ENCODE measurements around the gene MAD1L1. TPM values are rescaled to one million over a fixed set of nuclear protein-coding genes. Genes with fewer than 3 reads are reported as not detected.

The MAD1L1 gene
- total and polyA plus RNA-seq, 2 of the 4 experiments (the other 2 are of a cell fraction) = 29.0 to 40.9 TPM

- no peaks in the 10 kb centered on the region for H3K27me3 ChIP-seq (ENCODE audit: control insufficient read depth, insufficient read depth, low read length)
- H3K9ac ChIP-seq (ENCODE audit: low read depth, low read length) = no peak overlapping the region
- no peaks in the 10 kb centered on the region for H4K20me1 ChIP-seq (ENCODE audit: insufficient read depth, low read length)
- H3K36me3 ChIP-seq (ENCODE audit: control insufficient read depth, insufficient read depth, low read length) = peaks cover 13% of the 10 kb centered on the region
- ATAC-seq (ENCODE audit: low read depth) (no peak), DNase-seq (no peak)
- no peaks in the 10 kb centered on the region for H3K9me1 ChIP-seq (ENCODE audit: insufficient read depth, low read length)
- in situ Hi-C loops (cut with MboI; ENCODE audit: low sequenced_read_pairs) (no loop called here), intact Hi-C loops (cut with micrococcal nuclease) (no loop called here), dilution Hi-C loops (cut with HindIII; ENCODE audit: low sequenced_read_pairs, unreplicated experiment) (no loop called here)
- no peak overlapping the region for H2AK9ac ChIP-seq (replicated peaks; ENCODE audit: low read depth, low read length, poor library complexity)
- H2BK15ac ChIP-seq (ENCODE audit: low read depth, low read length) = no peak overlapping the region
- no peak overlapping the region for H3K18ac ChIP-seq (ENCODE audit: low read depth, low read length)
- no peaks in the 10 kb centered on the region for H3K4me1 ChIP-seq (ENCODE audit: control insufficient read depth, insufficient read depth, low read length)
- H2BK120ac ChIP-seq (ENCODE audit: low read depth, low read length) = no peak overlapping the region
- no peak overlapping the region for H3K56ac ChIP-seq (ENCODE audit: extremely low read depth, insufficient read depth, low read length)
- BruUV-seq (replicated peaks) = no TSS peak
- no peak overlapping the region for H4K91ac ChIP-seq (ENCODE audit: insufficient read depth, low read depth, low read length)
- CTCF ChIA-PET = no interaction called here
- H4K5ac ChIP-seq (ENCODE audit: low read depth, low read length) = no peak overlapping the region
- 79% methylated on average over 7 of the region's 19 CpGs; no CpG with 5 or more reads in 1 of the 2 experiments for WGBS, 2 experiments (ENCODE audit: extremely low coverage in 2 of 2, insufficient read length in 1 of 2)
- H3K27ac ChIP-seq (ENCODE audit: insufficient read depth, low read length) = no peak overlapping the region
- H3K23ac ChIP-seq (ENCODE audit: low read depth, low read length) = no peak overlapping the region
- H3K79me1 ChIP-seq (ENCODE audit: low read depth in 1 of 2, low read length in 2 of 2) = no peaks in the 10 kb centered on the region
- no peak overlapping the region for H3K4me3 ChIP-seq (ENCODE audit: insufficient read depth, low read depth, low read length)
- no peak for TF ChIP-seq BHLHE40 (IDR thresholded peaks at IDR 0.05; ENCODE audit: low read depth, low read length)
- H3K14ac ChIP-seq (replicated peaks; ENCODE audit: low read depth, low read length) = no peak overlapping the region
- H3K4me2 ChIP-seq (ENCODE audit: low read depth, low read length) = no peak overlapping the region
- no peak overlapping the region for H2AFZ ChIP-seq (replicated peaks; ENCODE audit: low read length, poor library complexity)
- no peak overlapping the region for H2BK5ac ChIP-seq (ENCODE audit: low read depth, low read length, poor library complexity, severe bottlenecking)
- POLR2A ChIA-PET (ENCODE audit: unreplicated experiment) = no interaction called here
- H2AK5ac ChIP-seq (ENCODE audit: low read depth, low read length) = no peak overlapping the region
- H3K9me3 ChIP-seq (ENCODE audit: control insufficient read depth, insufficient read depth, low read length) = peaks cover 3% of the 10 kb centered on the region; the same call in 1 of the 2 replicates
- no peak overlapping the region for H2BK20ac ChIP-seq (ENCODE audit: low read depth, low read length)
- H3K4ac ChIP-seq (ENCODE audit: low read depth, low read length) = no peak overlapping the region
- H4K8ac ChIP-seq (ENCODE audit: low read depth in 2 of 2, low read length in 2 of 2) = no peak overlapping the region
These were observed 258.2 kb downstream of the MAD1L1 start for GRCh38 chr7:1974290-1975101.
